Stimulated activated CD4-positive, alpha-beta T cell treated with anti-CD3 and anti-CD28 coated beads, Interleukin-2, amount 100 ng/mL, for 24 hours (primary cell): Measurements from ENCODE around the gene PUDP.
"Not testable (repeated sequence)": the region's sequence is repeated elsewhere in the genome, so short reads cannot be mapped to it uniquely, and the experiment has no call there.

ENCODE experiments used
- DNase-seq, 2 donors: peaks; one replicate each; pipeline ENCODE4 v3.0.0-alpha.2; 2020

The PUDP gene

DNA sequence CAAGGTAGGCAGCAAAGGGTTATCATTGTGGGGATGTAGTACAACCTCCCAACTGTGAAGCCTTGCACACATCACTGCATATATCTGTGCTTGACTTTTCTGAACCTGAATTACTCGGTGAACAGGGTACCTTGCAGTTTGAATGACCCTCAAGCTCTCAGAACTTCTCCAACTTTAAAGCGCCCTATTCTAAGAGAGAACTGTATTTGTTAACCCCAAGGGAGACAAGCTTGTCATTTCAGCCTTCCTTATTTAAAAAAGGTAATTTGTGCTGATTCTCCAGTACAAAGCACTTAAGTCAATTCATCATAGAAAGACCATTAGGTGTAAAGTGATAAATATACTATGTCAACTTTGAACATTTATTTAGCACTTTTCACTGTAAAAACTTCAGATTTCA lies 122.5 kb downstream of the PUDP start:
- no peak for DNase-seq

DNA sequence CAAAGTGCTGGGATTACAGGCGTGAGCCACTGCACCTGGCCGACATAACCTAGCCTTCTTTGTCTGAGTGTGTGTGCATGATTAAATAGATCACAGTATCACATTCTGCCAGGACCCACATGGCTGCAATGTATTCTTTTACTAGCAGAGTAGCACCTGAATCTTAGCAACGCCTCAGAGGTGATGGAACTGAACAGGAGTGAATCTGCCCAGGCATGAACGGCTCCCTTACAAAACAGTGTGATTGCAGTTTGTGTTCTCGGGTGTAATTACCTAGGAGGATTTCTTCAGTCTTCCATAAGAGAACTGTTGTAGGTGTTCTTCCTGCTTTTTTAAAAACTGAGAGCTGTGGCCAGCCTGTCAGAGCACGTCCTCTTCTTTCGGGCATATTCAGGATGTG lies 123.1 kb downstream of the PUDP start:
- DNase-seq, result no peak

- not testable (repeated sequence) for DNase-seq
These were observed 125.0 kb downstream of the PUDP start for GRCh38 chrX:7022996-7023395.

DNA sequence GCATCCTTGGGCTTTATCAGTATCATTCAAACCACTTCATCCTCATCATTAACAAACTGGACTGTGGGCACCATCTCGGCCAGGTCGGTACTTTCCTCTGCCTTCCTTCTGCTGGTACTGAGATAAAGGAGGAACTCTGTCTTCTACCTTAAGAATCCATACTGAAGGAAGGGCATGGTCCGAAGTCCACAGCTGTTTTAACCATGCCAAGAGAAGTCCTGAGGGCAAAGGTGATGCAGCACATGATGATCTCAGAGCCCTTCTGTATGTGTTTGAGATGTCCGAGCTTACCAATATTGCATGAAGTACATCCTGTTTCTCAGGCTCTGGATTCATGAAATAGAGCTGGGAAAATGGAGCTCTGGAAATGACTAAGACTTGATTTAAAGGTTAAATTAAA lies 126.0 kb downstream of the PUDP start:
- no peak for DNase-seq

- DNase-seq, result no peak
These were observed 128.4 kb downstream of the PUDP start for GRCh38 chrX:7019555-7019954.

- DNase-seq, result not testable (repeated sequence)
These were observed 135.6 kb downstream of the PUDP start for GRCh38 chrX:7012262-7012834.

- DNase-seq, result not testable (repeated sequence)
These were observed 137.1 kb downstream of the PUDP start for GRCh38 chrX:7010897-7011296.

DNA sequence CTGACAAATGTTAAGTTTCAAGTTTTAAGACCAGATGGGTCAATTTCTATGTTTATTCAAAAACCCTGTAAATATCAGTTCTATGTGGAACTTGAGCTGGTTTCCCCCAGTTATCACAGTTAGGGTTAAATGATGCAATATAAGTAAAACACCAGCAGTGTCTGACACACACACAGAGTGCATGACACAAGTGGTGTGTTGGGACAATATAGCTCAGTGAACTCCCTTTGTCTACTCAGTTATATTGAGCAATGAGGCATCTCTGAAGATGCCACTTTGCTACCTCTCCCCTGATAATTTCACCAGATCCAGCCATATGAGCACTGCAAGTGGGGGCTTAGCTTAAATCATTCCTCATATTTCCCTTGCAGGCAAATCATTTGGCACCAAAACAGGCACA lies 140.6 kb downstream of the PUDP start:
- not testable (repeated sequence) for DNase-seq
